Esophagus squamous epithelium (tissue), 4 donors: Measurements from ENCODE around the gene ZZZ3.

ENCODE experiments used
- CTCF ChIP-seq, 6 experiments: fragments of 450-650 bp in 4 of 6; fragments of 200-600 bp in 2 of 6; sonication (generic) in 2 of 6; IDR thresholded peaks; one replicate each; pipeline ENCODE4 v1.5.1; 2016 to 2019; ENCODE audit warnings: antibody characterized with exemption in 6 of 6, mild to moderate bottlenecking in 4 of 6, moderate library complexity in 4 of 6
- POLR2A ChIP-seq, 4 donors: fragments of 450-650 bp; IDR thresholded peaks; one replicate each; pipeline ENCODE4 v1.6.1; 2017; ENCODE audit warnings: antibody characterized with exemption in 4 of 4, mild to moderate bottlenecking in 4 of 4, moderate library complexity in 3 of 4

- TF ChIP-seq CTCF (IDR thresholded peaks at IDR 0.05) (no peak), POLR2A (IDR thresholded peaks at IDR 0.05) (no peak)
Observed at GRCh38 chr1:77649127-77649526, 33.3 kb downstream of the ZZZ3 start.
